Measurements from ENCODE around the gene SAC3D1. TPM values are rescaled to one million over a fixed set of nuclear protein-coding genes. Genes with fewer than 3 reads are reported as not detected.

SAC3D1 gene
- total RNA-seq, 6 experiments from 2014 or later, result 4.2 to 13.8 (median 5.8) TPM

- 0% methylated on average over 15 of the region's 96 CpGs for WGBS (ENCODE audit: insufficient coverage, low coverage, low lambda C conversion rate, missing lambda C conversion rate)
- intact Hi-C loops (cut with DNase I), result no loop called here
- DNase-seq, result peak; percentile 93 to 94 (median 94)
- H3K36me3 ChIP-seq, result peaks cover 0 to 3% (median 0%) of the 10 kb centered on the region in 4 donors
- H3K27ac ChIP-seq, result peak within 1 kb of the TSS; percentile 92 to 94 (median 94)
- peak; percentile 88 to 92 (median 92) for ATAC-seq
- no peaks in the 10 kb centered on the region for H3K9me3 ChIP-seq
- TF ChIP-seq CTCF (IDR thresholded peaks at IDR 0.05) (peak; percentile 82 to 89 (median 84)), POLR2A (IDR thresholded peaks at IDR 0.05) (peak; percentile 13)
- H3K4me1 ChIP-seq, result peaks cover 0 to 6% (median 0%) of the 10 kb centered on the region in 4 donors
- no peaks in the 10 kb centered on the region for H3K27me3 ChIP-seq
- peak within 1 kb of the TSS; percentile 76 to 90 (median 81) for H3K4me3 ChIP-seq
These were observed 26.9 kb upstream of the SAC3D1 start, which contains the start of gene ARL2 for GRCh38 chr11:65013888-65014725. Gene ARL2, plus strand, starts transcription at chr11:65014160. Its CDS starts 48 bp downstream, at chr11:65014208.

GRCh38 chr11:65014726-65015227 is 26.2 kb upstream of the SAC3D1 start:
- DNase-seq (no peak), ATAC-seq (no peak)
- Histone ChIP-seq H3K27ac (peak overlapping the region; percentile 92 to 94 (median 94)), H3K27me3 (no peaks in the 10 kb centered on the region), H3K36me3 (peaks cover 0 to 3% (median 0%) of the 10 kb centered on the region in 4 donors), H3K9me3 (no peaks in the 10 kb centered on the region), H3K4me3 (peak overlapping the region; percentile 76 to 90 (median 81)), H3K4me1 (peaks cover 0 to 6% (median 0%) of the 10 kb centered on the region in 4 donors)
- intact Hi-C loops (cut with DNase I), result no loop called here
- WGBS (ENCODE audit: insufficient coverage, low coverage, low lambda C conversion rate, missing lambda C conversion rate), result 0% methylated on average over 2 of the region's 23 CpGs
- TF ChIP-seq POLR2A (IDR thresholded peaks at IDR 0.05) (no peak), CTCF (IDR thresholded peaks at IDR 0.05) (no peak)

GRCh38 chr11:65016705-65017104 is 24.3 kb upstream of the SAC3D1 start:
- intact Hi-C loops (cut with DNase I), result no loop called here
- ATAC-seq (no peak), DNase-seq (no peak)
- 80% methylated on average over 1 of the region's 4 CpGs for WGBS (ENCODE audit: insufficient coverage, low coverage, low lambda C conversion rate, missing lambda C conversion rate)
- H3K36me3 ChIP-seq, result peaks cover 0 to 3% (median 0%) of the 10 kb centered on the region in 4 donors
- H3K9me3 ChIP-seq, result no peaks in the 10 kb centered on the region
- no peak for TF ChIP-seq POLR2A (IDR thresholded peaks at IDR 0.05)
- H3K4me1 ChIP-seq, result peaks cover 0 to 6% (median 0%) of the 10 kb centered on the region in 4 donors
- H3K27ac ChIP-seq, result no peak overlapping the region
- H3K4me3 ChIP-seq, result no peak overlapping the region
- no peaks in the 10 kb centered on the region for H3K27me3 ChIP-seq

- 91% methylated on average over 4 of the region's 6 CpGs for WGBS (ENCODE audit: insufficient coverage, low coverage, low lambda C conversion rate, missing lambda C conversion rate)
These were observed 23.1 kb upstream of the SAC3D1 start for GRCh38 chr11:65017937-65018336.

More at GRCh38 chr11:65017937-65018336, 23.1 kb upstream of the SAC3D1 start:
- H3K36me3 ChIP-seq, result peaks cover 0 to 3% (median 0%) of the 10 kb centered on the region in 4 donors
- H3K27me3 ChIP-seq, result no peaks in the 10 kb centered on the region
- H3K9me3 ChIP-seq, result no peaks in the 10 kb centered on the region
- TF ChIP-seq POLR2A (IDR thresholded peaks at IDR 0.05) (no peak), CTCF (IDR thresholded peaks at IDR 0.05) (no peak)
- H3K4me3 ChIP-seq, result no peak overlapping the region
- H3K27ac ChIP-seq, result no peak overlapping the region
- intact Hi-C loops (cut with DNase I), result no loop called here
- H3K4me1 ChIP-seq, result peaks cover 0 to 5% (median 0%) of the 10 kb centered on the region in 4 donors
- no peak for ATAC-seq
- DNase-seq, result no peak

Measured in right lobe of liver (tissue), 6 donors.